ENCODE measurements around the gene C19orf38.

DNA sequence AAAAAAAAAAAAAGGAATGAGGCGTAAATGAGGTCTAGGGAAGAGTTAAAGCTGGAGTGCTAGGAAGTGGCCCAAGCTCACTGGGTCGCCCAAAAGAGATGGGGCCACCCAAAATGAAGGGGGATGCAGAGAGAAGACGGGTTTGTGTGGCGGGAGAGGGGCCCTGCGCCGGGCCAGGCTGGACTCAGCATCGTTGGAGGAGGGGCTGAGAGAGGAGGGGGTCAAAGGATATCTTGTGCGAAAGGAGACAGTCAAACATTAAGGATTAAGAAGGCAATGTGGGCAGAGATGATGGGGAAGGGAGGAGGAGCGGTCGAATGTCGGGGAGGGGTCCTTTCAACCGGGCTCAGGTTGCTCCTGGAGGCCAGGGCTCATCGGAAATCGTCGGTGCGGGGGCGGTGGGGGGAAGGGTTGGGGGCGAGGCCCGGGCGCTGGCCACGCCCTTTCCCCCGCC is 22.3 kb downstream of the C19orf38 start:
- TF ChIP-seq, protein P1, sequence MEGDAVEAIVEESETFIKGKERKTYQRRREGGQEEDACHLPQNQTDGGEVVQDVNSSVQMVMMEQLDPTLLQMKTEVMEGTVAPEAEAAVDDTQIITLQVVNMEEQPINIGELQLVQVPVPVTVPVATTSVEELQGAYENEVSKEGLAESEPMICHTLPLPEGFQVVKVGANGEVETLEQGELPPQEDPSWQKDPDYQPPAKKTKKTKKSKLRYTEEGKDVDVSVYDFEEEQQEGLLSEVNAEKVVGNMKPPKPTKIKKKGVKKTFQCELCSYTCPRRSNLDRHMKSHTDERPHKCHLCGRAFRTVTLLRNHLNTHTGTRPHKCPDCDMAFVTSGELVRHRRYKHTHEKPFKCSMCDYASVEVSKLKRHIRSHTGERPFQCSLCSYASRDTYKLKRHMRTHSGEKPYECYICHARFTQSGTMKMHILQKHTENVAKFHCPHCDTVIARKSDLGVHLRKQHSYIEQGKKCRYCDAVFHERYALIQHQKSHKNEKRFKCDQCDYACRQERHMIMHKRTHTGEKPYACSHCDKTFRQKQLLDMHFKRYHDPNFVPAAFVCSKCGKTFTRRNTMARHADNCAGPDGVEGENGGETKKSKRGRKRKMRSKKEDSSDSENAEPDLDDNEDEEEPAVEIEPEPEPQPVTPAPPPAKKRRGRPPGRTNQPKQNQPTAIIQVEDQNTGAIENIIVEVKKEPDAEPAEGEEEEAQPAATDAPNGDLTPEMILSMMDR (conservative IDR thresholded peaks at IDR 0.05 in 1 of 2, IDR thresholded peaks at IDR 0.05 in 1 of 2; ENCODE audit: extremely low read depth in 1 of 2, insufficient read depth in 1 of 2, low read depth in 1 of 2, low read length in 2 of 2): no peak
- TF ChIP-seq EZH2 (IDR thresholded peaks at IDR 0.05; ENCODE audit: borderline replicate concordance, low read length): no peak

Data from mammary epithelial cell (primary cell).